ENCODE results near the gene RAPGEF6.
A peak's percentile ranks its signal among the peaks of the same experiment; 100 is the strongest.

Gene RAPGEF6

DNA sequence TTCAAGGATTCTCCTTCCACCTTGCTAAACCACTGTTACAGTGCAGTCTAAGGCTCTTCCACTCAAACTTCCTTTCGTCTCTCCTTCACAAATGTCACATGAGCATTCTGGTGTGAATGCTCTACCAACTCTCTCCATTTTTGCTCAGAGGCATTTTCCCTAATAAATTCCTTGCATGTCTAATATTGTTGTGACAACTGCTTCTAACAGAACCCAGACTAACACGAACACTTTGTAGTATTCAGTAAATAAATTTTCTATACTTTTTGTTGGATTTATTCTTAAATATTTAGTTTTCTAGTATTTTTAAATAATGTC is 24.0 kb downstream of the RAPGEF6 start:
- peaks cover 13% of the 10 kb centered on the region for H3K4me1 ChIP-seq (ENCODE audit: control insufficient read depth, insufficient read depth, low read length)
- CTCF ChIA-PET = interaction anchor here (0.6 to 2.0 kb wide), 4 partner anchors 22 to 425 kb away, joined by 3 to 9 read pairs (median 4); no protein-coding TSS in a partner anchor
- H3K4me3 ChIP-seq (ENCODE audit: low read depth, low read length) = no peak overlapping the region
- H3K27ac ChIP-seq (ENCODE audit: extremely low read depth, low read depth, low read length) = no peak overlapping the region
- no peaks in the 10 kb centered on the region for H3K36me3 ChIP-seq (ENCODE audit: control insufficient read depth in 2 of 2, insufficient read depth in 1 of 2, low read length in 2 of 2)
- no peaks in the 10 kb centered on the region for H3K9me3 ChIP-seq (ENCODE audit: control insufficient read depth, insufficient read depth, low read depth, low read length)
- POLR2A ChIA-PET = no interaction called here
- no peak for TF ChIP-seq ZNF707 (tag by site-specific recombination; IDR thresholded peaks at IDR 0.05)
- TF ChIP-seq, protein P1, sequence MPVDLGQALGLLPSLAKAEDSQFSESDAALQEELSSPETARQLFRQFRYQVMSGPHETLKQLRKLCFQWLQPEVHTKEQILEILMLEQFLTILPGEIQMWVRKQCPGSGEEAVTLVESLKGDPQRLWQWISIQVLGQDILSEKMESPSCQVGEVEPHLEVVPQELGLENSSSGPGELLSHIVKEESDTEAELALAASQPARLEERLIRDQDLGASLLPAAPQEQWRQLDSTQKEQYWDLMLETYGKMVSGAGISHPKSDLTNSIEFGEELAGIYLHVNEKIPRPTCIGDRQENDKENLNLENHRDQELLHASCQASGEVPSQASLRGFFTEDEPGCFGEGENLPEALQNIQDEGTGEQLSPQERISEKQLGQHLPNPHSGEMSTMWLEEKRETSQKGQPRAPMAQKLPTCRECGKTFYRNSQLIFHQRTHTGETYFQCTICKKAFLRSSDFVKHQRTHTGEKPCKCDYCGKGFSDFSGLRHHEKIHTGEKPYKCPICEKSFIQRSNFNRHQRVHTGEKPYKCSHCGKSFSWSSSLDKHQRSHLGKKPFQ (tag by site-specific recombination; IDR thresholded peaks at IDR 0.05) = 0 out of 2 replicates have a peak, but pooled peaks have one; percentile 27

DNA sequence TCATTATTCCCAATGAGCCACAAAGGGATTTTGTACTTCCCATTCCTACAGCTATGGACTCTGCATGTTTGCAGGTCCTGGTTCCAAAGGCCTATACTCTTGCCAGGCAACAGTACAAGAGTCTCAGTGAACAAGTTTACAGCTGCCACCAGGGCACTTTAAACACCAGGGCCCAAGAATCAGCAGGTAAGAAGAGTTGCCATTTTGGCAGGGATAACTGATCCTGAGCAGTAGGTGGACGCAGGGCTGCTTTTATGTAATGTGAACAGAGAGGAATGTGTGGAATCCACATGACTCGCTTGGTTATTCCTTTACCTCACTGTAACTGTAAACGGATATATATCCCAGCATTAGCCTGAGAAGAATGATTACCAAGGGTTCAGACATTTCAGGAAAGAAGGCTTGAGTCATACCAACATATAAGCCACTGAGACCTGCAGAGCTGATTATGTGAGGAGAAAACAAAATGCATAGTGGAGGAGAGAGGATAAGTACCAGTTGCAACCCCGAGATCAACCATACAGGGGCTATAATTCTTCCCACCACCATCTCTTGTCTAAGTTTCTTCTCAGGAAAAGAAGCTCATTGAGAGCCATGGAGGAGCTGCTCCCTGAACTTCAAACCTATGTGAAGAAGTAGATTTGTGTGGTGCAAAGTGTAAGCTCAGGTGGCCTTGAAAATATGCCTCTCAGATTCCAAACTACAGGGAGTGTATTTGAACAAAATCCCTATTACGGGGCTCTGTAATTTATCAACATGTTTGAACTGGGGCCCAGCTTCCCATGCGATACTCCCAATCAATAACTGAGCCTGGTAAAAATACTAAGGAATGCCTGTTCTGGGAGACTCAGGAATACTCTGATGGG is 24.6 kb downstream of the RAPGEF6 start:
- H3K27ac ChIP-seq (ENCODE audit: extremely low read depth, low read depth, low read length) = no peak overlapping the region

DNA sequence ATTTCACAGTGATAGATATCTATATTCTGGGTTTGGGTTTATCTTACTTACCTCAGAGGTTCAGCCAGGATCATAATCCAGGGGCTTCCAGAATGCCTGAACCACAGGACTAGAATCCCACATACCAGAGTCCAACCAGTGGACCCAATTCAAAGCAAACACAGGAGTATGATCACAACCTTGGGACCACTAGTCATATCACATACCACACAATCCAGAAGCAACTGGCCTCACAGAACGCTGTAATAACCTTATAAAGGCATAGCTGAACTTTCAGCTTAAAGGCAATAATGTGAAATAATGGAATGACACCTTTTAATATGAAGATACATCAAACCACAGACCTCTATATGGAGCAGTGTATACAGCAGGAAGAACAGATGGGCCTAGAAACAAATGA is 25.3 kb downstream of the RAPGEF6 start:
- no peak for TF ChIP-seq ZNF530 (tag by site-specific recombination; IDR thresholded peaks at IDR 0.05; ENCODE audit: low read depth)
- CTCF ChIA-PET = interaction anchor here (2.0 kb wide), 1 partner anchor 20 kb away, joined by 9 read pairs; no protein-coding TSS in a partner anchor
- no peaks in the 10 kb centered on the region for H3K36me3 ChIP-seq (ENCODE audit: control insufficient read depth in 2 of 2, insufficient read depth in 1 of 2, low read length in 2 of 2)
- no peaks in the 10 kb centered on the region for H3K9me3 ChIP-seq (ENCODE audit: control insufficient read depth, insufficient read depth, low read depth, low read length)
- H3K4me3 ChIP-seq (ENCODE audit: low read depth, low read length) = no peak overlapping the region
- no peak overlapping the region for H3K27ac ChIP-seq (ENCODE audit: extremely low read depth, low read depth, low read length)
- peaks cover 13% of the 10 kb centered on the region for H3K4me1 ChIP-seq (ENCODE audit: control insufficient read depth, insufficient read depth, low read length)
- POLR2A ChIA-PET = no interaction called here

More for the DNA sequence above, 24.6 kb downstream of the RAPGEF6 start:
- Histone ChIP-seq H3K4me3 (ENCODE audit: low read depth, low read length) (no peak overlapping the region), H3K9me3 (ENCODE audit: control insufficient read depth, insufficient read depth, low read depth, low read length) (no peaks in the 10 kb centered on the region), H3K4me1 (ENCODE audit: control insufficient read depth, insufficient read depth, low read length) (peaks cover 13% of the 10 kb centered on the region), H3K36me3 (ENCODE audit: control insufficient read depth in 2 of 2, insufficient read depth in 1 of 2, low read length in 2 of 2) (no peaks in the 10 kb centered on the region)
- POLR2A ChIA-PET = no interaction called here
- TF ChIP-seq, protein P2, sequence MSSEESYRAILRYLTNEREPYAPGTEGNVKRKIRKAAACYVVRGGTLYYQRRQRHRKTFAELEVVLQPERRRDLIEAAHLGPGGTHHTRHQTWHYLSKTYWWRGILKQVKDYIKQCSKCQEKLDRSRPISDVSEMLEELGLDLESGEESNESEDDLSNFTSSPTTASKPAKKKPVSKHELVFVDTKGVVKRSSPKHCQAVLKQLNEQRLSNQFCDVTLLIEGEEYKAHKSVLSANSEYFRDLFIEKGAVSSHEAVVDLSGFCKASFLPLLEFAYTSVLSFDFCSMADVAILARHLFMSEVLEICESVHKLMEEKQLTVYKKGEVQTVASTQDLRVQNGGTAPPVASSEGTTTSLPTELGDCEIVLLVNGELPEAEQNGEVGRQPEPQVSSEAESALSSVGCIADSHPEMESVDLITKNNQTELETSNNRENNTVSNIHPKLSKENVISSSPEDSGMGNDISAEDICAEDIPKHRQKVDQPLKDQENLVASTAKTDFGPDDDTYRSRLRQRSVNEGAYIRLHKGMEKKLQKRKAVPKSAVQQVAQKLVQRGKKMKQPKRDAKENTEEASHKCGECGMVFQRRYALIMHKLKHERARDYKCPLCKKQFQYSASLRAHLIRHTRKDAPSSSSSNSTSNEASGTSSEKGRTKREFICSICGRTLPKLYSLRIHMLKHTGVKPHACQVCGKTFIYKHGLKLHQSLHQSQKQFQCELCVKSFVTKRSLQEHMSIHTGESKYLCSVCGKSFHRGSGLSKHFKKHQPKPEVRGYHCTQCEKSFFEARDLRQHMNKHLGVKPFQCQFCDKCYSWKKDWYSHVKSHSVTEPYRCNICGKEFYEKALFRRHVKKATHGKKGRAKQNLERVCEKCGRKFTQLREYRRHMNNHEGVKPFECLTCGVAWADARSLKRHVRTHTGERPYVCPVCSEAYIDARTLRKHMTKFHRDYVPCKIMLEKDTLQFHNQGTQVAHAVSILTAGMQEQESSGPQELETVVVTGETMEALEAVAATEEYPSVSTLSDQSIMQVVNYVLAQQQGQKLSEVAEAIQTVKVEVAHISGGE (tag by site-specific recombination; conservative IDR thresholded peaks at IDR 0.05; ENCODE audit: low read depth) = no peak
- TF ChIP-seq ZNF555 (tag by site-specific recombination; conservative IDR thresholded peaks at IDR 0.05) (no peak), ZNF600 (tag by site-specific recombination; IDR thresholded peaks at IDR 0.05) (0 out of 2 replicates have a peak, but pooled peaks have one; percentile 25), MYNN (tag by site-specific recombination; IDR thresholded peaks at IDR 0.05; ENCODE audit: borderline replicate concordance) (peak; percentile 78; the same call in 1 of the 2 replicates)
- CTCF ChIA-PET = interaction anchor here (0.6 to 2.0 kb wide), 4 partner anchors 21 to 425 kb away, joined by 3 to 9 read pairs (median 4); no protein-coding TSS in a partner anchor

DNA sequence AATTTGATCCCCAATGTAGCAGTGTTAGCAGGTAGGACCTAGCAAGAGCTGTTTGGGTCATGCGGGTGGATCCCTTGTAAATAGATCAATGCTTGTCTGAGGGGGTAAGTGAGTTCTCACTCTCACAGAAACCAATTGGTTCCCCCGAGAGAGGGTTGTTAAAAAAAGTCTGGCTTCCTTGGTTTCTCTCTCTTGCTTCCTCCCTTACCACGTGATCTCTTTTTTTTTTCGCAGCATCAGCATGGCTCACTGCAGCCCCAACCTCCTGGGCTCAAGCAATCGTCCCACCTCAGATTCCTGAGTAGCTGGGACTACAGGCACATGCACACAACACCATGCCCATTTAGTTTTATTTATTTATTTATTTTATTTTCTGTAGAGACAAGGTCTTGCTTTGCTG is 26.4 kb downstream of the RAPGEF6 start:
- Histone ChIP-seq H3K4me1 (ENCODE audit: control insufficient read depth, insufficient read depth, low read length) (peaks cover 13% of the 10 kb centered on the region), H3K9me3 (ENCODE audit: control insufficient read depth, insufficient read depth, low read depth, low read length) (no peaks in the 10 kb centered on the region), H3K27ac (ENCODE audit: extremely low read depth, low read depth, low read length) (no peak overlapping the region), H3K36me3 (ENCODE audit: control insufficient read depth in 2 of 2, insufficient read depth in 1 of 2, low read length in 2 of 2) (no peaks in the 10 kb centered on the region), H3K4me3 (ENCODE audit: low read depth, low read length) (no peak overlapping the region)
- ChIA-PET CTCF (interaction anchor here (1.2 kb wide), 1 partner anchor 454 kb away, joined by 4 read pairs; no protein-coding TSS in a partner anchor), POLR2A (no interaction called here)
- TF ChIP-seq BCL11B (tag by site-specific recombination; IDR thresholded peaks at IDR 0.05; ENCODE audit: low read depth) (no peak), KLF10 (tag by site-specific recombination; IDR thresholded peaks at IDR 0.05) (no peak), ZNF654 (tag by site-specific recombination; IDR thresholded peaks at IDR 0.05; ENCODE audit: low read depth) (no peak), ZNF530 (tag by site-specific recombination; IDR thresholded peaks at IDR 0.05; ENCODE audit: low read depth) (no peak)

Measured in HEK293 (cell line).